ENCODE data around the gene HMCES.
A peak's percentile ranks its signal among the peaks of the same experiment; 100 is the strongest.

Gene HMCES

DNA sequence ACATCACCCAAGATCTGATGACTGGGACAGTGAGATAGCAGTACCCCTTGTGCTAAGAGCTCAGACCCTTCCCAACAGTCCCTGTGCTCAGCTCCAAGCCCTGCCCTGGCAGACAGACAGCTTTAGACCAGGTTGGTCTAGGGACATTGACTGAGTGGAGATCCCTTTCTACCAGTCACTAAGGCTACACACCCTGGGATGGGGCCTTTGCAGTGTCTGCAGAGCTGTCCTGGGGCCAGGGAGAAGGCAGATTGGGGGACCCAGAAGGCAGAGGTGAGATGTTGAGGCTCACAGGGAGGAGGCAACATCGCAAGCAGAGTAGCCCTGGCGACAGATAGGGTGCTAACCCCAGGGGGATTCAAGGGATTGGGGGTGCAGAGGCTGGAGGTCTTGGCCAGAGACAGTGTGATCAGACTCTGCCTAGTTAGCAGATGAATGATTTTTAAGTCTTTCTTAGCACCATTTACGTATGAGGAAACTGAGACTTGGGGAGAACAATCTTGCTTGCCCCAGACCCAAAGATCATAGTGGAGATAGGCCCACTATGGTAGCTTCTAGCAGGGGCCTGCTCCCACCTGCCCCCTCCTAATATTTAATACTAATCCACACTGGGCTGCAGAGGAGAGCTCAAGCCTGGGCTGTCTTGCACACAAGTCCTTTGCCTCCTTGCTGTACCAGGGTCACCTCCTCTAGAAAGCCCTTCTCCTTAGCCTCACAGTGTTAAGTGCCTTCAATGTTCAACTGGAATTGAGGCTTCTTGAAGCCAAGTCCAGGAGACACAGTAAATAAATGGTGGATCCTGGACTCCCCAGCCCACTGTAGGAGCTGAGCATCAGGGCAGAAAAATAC lies 32.6 kb downstream of the HMCES start:
- H3K4me3 ChIP-seq (ENCODE audit: low read length in 2 of 2) = no peak overlapping the region
- H4K91ac ChIP-seq (ENCODE audit: low read depth, low read length, poor library complexity) = no peak overlapping the region
- H4K8ac ChIP-seq (ENCODE audit: low read depth, low read length) = no peak overlapping the region
- H3K4me2 ChIP-seq (ENCODE audit: insufficient read depth, low read length, poor library complexity, severe bottlenecking) = no peak overlapping the region
- no peak overlapping the region for H2BK5ac ChIP-seq (ENCODE audit: low read length)
- H2BK120ac ChIP-seq (ENCODE audit: low read depth, low read length) = no peak overlapping the region
- H3K18ac ChIP-seq (ENCODE audit: low read length) = no peak overlapping the region
- H2AFZ ChIP-seq (ENCODE audit: low read length) = no peak overlapping the region
- no peak overlapping the region for H3K9ac ChIP-seq (ENCODE audit: low read depth, low read length, poor library complexity)
- H3K4ac ChIP-seq (ENCODE audit: low read length) = no peak overlapping the region
- H3K36me3 ChIP-seq (replicated peaks in 1 of 2; ENCODE audit: control insufficient read depth in 2 of 2, insufficient read depth in 2 of 2, low read length in 2 of 2) = peaks cover 7 to 10% of the 10 kb centered on the region in 2 donors
- no CpG with 5 or more reads among the region's 3 CpGs for WGBS, 2 donors (ENCODE audit: extremely low coverage in 2 of 2, insufficient read length in 2 of 2, insufficient replicate concordance in 1 of 2)
- peaks cover 9% of the 10 kb centered on the region for H3K79me1 ChIP-seq (ENCODE audit: low read depth, low read length)
- no peaks in the 10 kb centered on the region for H3K27me3 ChIP-seq (ENCODE audit: control insufficient read depth in 3 of 3, insufficient read depth in 3 of 3, low read depth in 1 of 3, low read length in 3 of 3)
- DNase-seq (ENCODE audit: low spot score) = no peak
- peaks cover 0 to 9% of the 10 kb centered on the region in 2 donors for H3K4me1 ChIP-seq (ENCODE audit: control insufficient read depth in 2 of 2, insufficient read depth in 1 of 2, low read depth in 1 of 2, low read length in 2 of 2)
- no peak overlapping the region for H3K23ac ChIP-seq (ENCODE audit: low read depth, low read length, poor library complexity)
- H2AK5ac ChIP-seq (ENCODE audit: low read depth, low read length) = peak overlapping the region; percentile 53
- no peak overlapping the region for H3K27ac ChIP-seq (replicated peaks; ENCODE audit: low read length)
- no peak overlapping the region for H2BK12ac ChIP-seq (ENCODE audit: low read length)
- peak overlapping the region; percentile 23 for H2BK15ac ChIP-seq (ENCODE audit: low read length)
- H3K9me3 ChIP-seq (replicated peaks in 1 of 2; ENCODE audit: control insufficient read depth in 2 of 2, insufficient read depth in 1 of 2, low read depth in 1 of 2, low read length in 2 of 2) = no peaks in the 10 kb centered on the region
- no peak overlapping the region for H3K14ac ChIP-seq (ENCODE audit: low read length)

DNA sequence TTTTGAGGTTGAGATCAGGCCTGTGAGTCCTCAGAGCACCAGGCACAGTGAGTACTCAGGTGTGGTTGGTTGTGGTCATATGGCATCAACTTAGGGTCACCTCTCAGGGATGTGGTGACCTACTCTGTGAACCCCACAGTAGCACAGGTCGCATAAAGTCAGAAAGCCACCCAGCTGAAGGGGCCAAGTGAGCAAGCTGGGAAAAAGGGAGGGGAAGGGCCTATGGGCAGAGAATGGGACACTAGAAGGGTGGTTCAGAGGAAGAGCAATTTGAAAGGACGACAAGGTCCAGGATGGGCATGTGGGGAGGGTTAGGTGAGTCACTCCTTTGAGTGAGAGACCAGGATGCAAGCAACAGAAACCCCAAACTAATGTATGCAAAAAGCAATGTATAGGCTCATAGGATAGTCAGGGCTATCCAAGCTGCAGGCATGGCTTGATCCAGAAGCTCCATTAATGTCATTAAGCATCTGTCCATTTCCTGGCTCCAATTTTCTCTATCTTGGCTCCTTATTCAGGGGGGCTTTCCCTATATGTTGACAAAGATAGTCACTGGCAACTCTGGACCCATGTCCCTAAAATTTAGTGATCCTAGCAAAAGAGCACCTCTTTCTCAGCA lies 33.5 kb downstream of the HMCES start:
- H3K18ac ChIP-seq (ENCODE audit: low read length) = no peak overlapping the region
- no peak overlapping the region for H2AFZ ChIP-seq (ENCODE audit: low read length)
- H3K4me1 ChIP-seq (ENCODE audit: control insufficient read depth in 2 of 2, insufficient read depth in 1 of 2, low read depth in 1 of 2, low read length in 2 of 2) = peaks cover 0 to 10% of the 10 kb centered on the region in 2 donors
- WGBS, 2 donors (ENCODE audit: extremely low coverage in 2 of 2, insufficient read length in 2 of 2, insufficient replicate concordance in 1 of 2) = no CpG with 5 or more reads among the region's 2 CpGs
- H3K14ac ChIP-seq (ENCODE audit: low read length) = no peak overlapping the region
- H4K8ac ChIP-seq (ENCODE audit: low read depth, low read length) = no peak overlapping the region
- H3K4me3 ChIP-seq (ENCODE audit: low read length in 2 of 2) = no peak overlapping the region
- DNase-seq (ENCODE audit: low spot score) = no peak
- H3K4me2 ChIP-seq (ENCODE audit: insufficient read depth, low read length, poor library complexity, severe bottlenecking) = no peak overlapping the region
- H3K79me1 ChIP-seq (ENCODE audit: low read depth, low read length) = peaks cover 9% of the 10 kb centered on the region
- H3K9me3 ChIP-seq (replicated peaks in 1 of 2; ENCODE audit: control insufficient read depth in 2 of 2, insufficient read depth in 1 of 2, low read depth in 1 of 2, low read length in 2 of 2) = no peaks in the 10 kb centered on the region
- no peak overlapping the region for H3K4ac ChIP-seq (ENCODE audit: low read length)
- peaks cover 1 to 4% of the 10 kb centered on the region in 2 donors for H3K36me3 ChIP-seq (replicated peaks in 1 of 2; ENCODE audit: control insufficient read depth in 2 of 2, insufficient read depth in 2 of 2, low read length in 2 of 2)
- no peak overlapping the region for H2BK12ac ChIP-seq (ENCODE audit: low read length)
- H2BK5ac ChIP-seq (ENCODE audit: low read length) = no peak overlapping the region
- H2BK120ac ChIP-seq (ENCODE audit: low read depth, low read length) = no peak overlapping the region
- no peaks in the 10 kb centered on the region for H3K27me3 ChIP-seq (ENCODE audit: control insufficient read depth in 3 of 3, insufficient read depth in 3 of 3, low read depth in 1 of 3, low read length in 3 of 3)
- no peak overlapping the region for H3K23ac ChIP-seq (ENCODE audit: low read depth, low read length, poor library complexity)
- H2AK5ac ChIP-seq (ENCODE audit: low read depth, low read length) = no peak overlapping the region
- H4K91ac ChIP-seq (ENCODE audit: low read depth, low read length, poor library complexity) = no peak overlapping the region
- no peak overlapping the region for H3K27ac ChIP-seq (replicated peaks; ENCODE audit: low read length)
- no peak overlapping the region for H2BK15ac ChIP-seq (ENCODE audit: low read length)
- H3K9ac ChIP-seq (ENCODE audit: low read depth, low read length, poor library complexity) = no peak overlapping the region

DNA sequence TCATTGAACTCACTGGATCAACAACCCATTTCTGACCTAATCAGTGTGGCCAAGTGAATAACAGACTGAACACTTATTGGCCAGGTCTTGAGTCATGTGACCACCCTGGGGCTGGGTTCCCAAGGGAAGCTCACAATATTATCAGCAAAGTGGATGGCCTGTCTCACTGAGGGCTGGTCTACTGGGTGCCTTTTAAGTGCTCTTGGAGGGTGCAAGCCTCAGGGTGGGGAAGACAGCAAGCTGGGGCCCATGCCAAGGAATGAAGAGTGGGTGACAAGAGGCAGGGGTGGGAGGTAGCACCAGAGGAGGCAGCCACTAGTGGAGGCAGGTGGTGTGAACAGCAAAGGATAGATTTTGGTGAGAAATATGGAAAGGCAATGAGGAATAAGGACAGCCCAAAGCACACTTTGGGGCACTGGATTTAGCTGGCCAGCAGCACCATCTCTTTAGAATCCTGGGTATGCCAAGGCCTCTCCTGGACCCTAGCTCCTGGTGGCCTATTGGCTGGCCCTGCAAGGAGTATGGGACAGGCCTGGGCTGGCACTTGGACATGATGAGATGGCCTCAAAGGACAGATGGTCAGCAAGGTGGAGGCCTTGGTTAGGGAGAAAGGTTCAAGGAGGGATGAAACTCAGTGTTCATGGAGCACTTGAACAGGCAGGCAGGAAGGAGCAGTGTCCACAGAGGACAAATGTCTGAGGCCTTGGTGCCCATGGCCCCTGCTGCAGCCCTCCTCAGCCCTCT lies 34.2 kb downstream of the HMCES start:
- Histone ChIP-seq H3K18ac (ENCODE audit: low read length) (no peak overlapping the region), H2AFZ (ENCODE audit: low read length) (no peak overlapping the region), H3K36me3 (replicated peaks in 1 of 2; ENCODE audit: control insufficient read depth in 2 of 2, insufficient read depth in 2 of 2, low read length in 2 of 2) (peaks cover 0 to 5% of the 10 kb centered on the region in 2 donors), H3K9me3 (replicated peaks in 1 of 2; ENCODE audit: control insufficient read depth in 2 of 2, insufficient read depth in 1 of 2, low read depth in 1 of 2, low read length in 2 of 2) (no peaks in the 10 kb centered on the region), H3K9ac (ENCODE audit: low read depth, low read length, poor library complexity) (no peak overlapping the region), H3K79me1 (ENCODE audit: low read depth, low read length) (peaks cover 16% of the 10 kb centered on the region), H4K8ac (ENCODE audit: low read depth, low read length) (no peak overlapping the region), H3K23ac (ENCODE audit: low read depth, low read length, poor library complexity) (no peak overlapping the region), H3K4ac (ENCODE audit: low read length) (no peak overlapping the region), H2BK12ac (ENCODE audit: low read length) (no peak overlapping the region), H4K91ac (ENCODE audit: low read depth, low read length, poor library complexity) (no peak overlapping the region), H3K27ac (replicated peaks; ENCODE audit: low read length) (peak overlapping the region; percentile 16), H2BK5ac (ENCODE audit: low read length) (no peak overlapping the region), H3K4me1 (ENCODE audit: control insufficient read depth in 2 of 2, insufficient read depth in 1 of 2, low read depth in 1 of 2, low read length in 2 of 2) (peaks cover 0 to 11% of the 10 kb centered on the region in 2 donors), H3K4me3 (ENCODE audit: low read length in 2 of 2) (no peak overlapping the region), H2AK5ac (ENCODE audit: low read depth, low read length) (no peak overlapping the region), H2BK120ac (ENCODE audit: low read depth, low read length) (no peak overlapping the region), H3K27me3 (ENCODE audit: control insufficient read depth in 3 of 3, insufficient read depth in 3 of 3, low read depth in 1 of 3, low read length in 3 of 3) (no peaks in the 10 kb centered on the region), H3K14ac (ENCODE audit: low read length) (no peak overlapping the region), H3K4me2 (ENCODE audit: insufficient read depth, low read length, poor library complexity, severe bottlenecking) (no peak overlapping the region), H2BK15ac (ENCODE audit: low read length) (no peak overlapping the region)
- DNase-seq (ENCODE audit: low spot score) = no peak

DNA sequence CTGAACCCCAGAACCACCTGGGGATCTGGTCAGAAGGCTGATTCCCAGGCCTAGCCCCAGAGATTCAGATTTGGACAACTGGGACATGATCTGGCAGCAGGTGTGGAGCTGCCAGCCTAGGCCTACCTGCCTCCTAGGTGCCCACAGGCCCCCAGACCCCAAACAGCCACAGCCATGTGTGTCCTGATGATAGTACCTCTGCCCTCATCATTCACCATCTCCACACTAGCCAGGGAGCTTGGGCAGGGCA lies 34.7 kb downstream of the HMCES start:
- no peaks in the 10 kb centered on the region for H3K9me3 ChIP-seq (replicated peaks in 1 of 2; ENCODE audit: control insufficient read depth in 2 of 2, insufficient read depth in 1 of 2, low read depth in 1 of 2, low read length in 2 of 2)
- H3K9ac ChIP-seq (ENCODE audit: low read depth, low read length, poor library complexity) = peak overlapping the region; percentile 33
- peaks cover 0 to 11% of the 10 kb centered on the region in 2 donors for H3K4me1 ChIP-seq (ENCODE audit: control insufficient read depth in 2 of 2, insufficient read depth in 1 of 2, low read depth in 1 of 2, low read length in 2 of 2)
- DNase-seq (ENCODE audit: low spot score) = no peak
- H4K91ac ChIP-seq (ENCODE audit: low read depth, low read length, poor library complexity) = no peak overlapping the region
- peaks cover 18% of the 10 kb centered on the region for H3K79me1 ChIP-seq (ENCODE audit: low read depth, low read length)
- H3K27me3 ChIP-seq (ENCODE audit: control insufficient read depth in 3 of 3, insufficient read depth in 3 of 3, low read depth in 1 of 3, low read length in 3 of 3) = no peaks in the 10 kb centered on the region
- no peak overlapping the region for H2AFZ ChIP-seq (ENCODE audit: low read length)
- no peak overlapping the region for H3K14ac ChIP-seq (ENCODE audit: low read length)
- H2BK5ac ChIP-seq (ENCODE audit: low read length) = no peak overlapping the region
- H3K23ac ChIP-seq (ENCODE audit: low read depth, low read length, poor library complexity) = no peak overlapping the region
- peak overlapping the region; percentile 19 for H4K8ac ChIP-seq (ENCODE audit: low read depth, low read length)
- H3K36me3 ChIP-seq (replicated peaks in 1 of 2; ENCODE audit: control insufficient read depth in 2 of 2, insufficient read depth in 2 of 2, low read length in 2 of 2) = peaks cover 3 to 6% of the 10 kb centered on the region in 2 donors
- H3K27ac ChIP-seq (replicated peaks; ENCODE audit: low read length) = peak overlapping the region; percentile 16
- no peak overlapping the region for H2BK120ac ChIP-seq (ENCODE audit: low read depth, low read length)
- H2BK12ac ChIP-seq (ENCODE audit: low read length) = no peak overlapping the region
- H2AK5ac ChIP-seq (ENCODE audit: low read depth, low read length) = peak overlapping the region; percentile 5
- H3K4me2 ChIP-seq (ENCODE audit: insufficient read depth, low read length, poor library complexity, severe bottlenecking) = no peak overlapping the region
- H3K4ac ChIP-seq (ENCODE audit: low read length) = no peak overlapping the region
- H3K4me3 ChIP-seq (ENCODE audit: low read length in 2 of 2) = peak overlapping the region in 1 of 2 donors; percentile 100
- no peak overlapping the region for H2BK15ac ChIP-seq (ENCODE audit: low read length)
- no peak overlapping the region for H3K18ac ChIP-seq (ENCODE audit: low read length)
